ENCODE measurements around the gene CACNB2.

Gene CACNB2

GRCh38 chr10:18140149-18140956 lies at the start of gene CACNB2:
CACNB2 (plus strand) TSS chr10:18140424.
- DNase-seq = no peak

GRCh38 chr10:18094332-18094731 lies 45.9 kb upstream of the CACNB2 start:
- no peak for DNase-seq

- DNase-seq = no peak
Measured at GRCh38 chr10:18094793-18095192, 45.4 kb upstream of the CACNB2 start.

- no peak for DNase-seq
Measured at GRCh38 chr10:18097524-18097923, 42.7 kb upstream of the CACNB2 start.

- no peak for DNase-seq
Measured at GRCh38 chr10:18098201-18098600, 42.0 kb upstream of the CACNB2 start.

- no peak for DNase-seq
Measured at GRCh38 chr10:18099415-18099814, 40.8 kb upstream of the CACNB2 start.

GRCh38 chr10:18100669-18101068 lies 39.6 kb upstream of the CACNB2 start:
- DNase-seq = no peak

GRCh38 chr10:18102404-18102803 lies 37.8 kb upstream of the CACNB2 start:
- no peak for DNase-seq

GRCh38 chr10:18104223-18104872 lies 35.9 kb upstream of the CACNB2 start:
- DNase-seq = peak; percentile 7 to 16

- DNase-seq = no peak
Measured at GRCh38 chr10:18109341-18109870, 30.8 kb upstream of the CACNB2 start.

GRCh38 chr10:18113881-18114280 lies 26.3 kb upstream of the CACNB2 start:
- DNase-seq = no peak

GRCh38 chr10:18117276-18117675 lies 22.9 kb upstream of the CACNB2 start:
- no peak for DNase-seq

- DNase-seq = no peak
Measured at GRCh38 chr10:18122753-18123152, 17.5 kb upstream of the CACNB2 start.

GRCh38 chr10:18133046-18133445 lies 7.2 kb upstream of the CACNB2 start:
- no peak for DNase-seq

- no peak for DNase-seq
Measured at GRCh38 chr10:18134509-18134908, 5.7 kb upstream of the CACNB2 start.

GRCh38 chr10:18134921-18135320 lies 5.3 kb upstream of the CACNB2 start:
- no peak for DNase-seq

- no peak for DNase-seq
Measured at GRCh38 chr10:18136073-18136791, 4.0 kb upstream of the CACNB2 start.

GRCh38 chr10:18137111-18137510 lies 3.1 kb upstream of the CACNB2 start:
- DNase-seq = no peak

- DNase-seq = no peak
Measured at GRCh38 chr10:18140957-18141845, 977 bp downstream of the CACNB2 start.

- no peak for DNase-seq
Measured at GRCh38 chr10:18142151-18142550, 1.9 kb downstream of the CACNB2 start.

GRCh38 chr10:18144396-18144795 lies 4.2 kb downstream of the CACNB2 start:
- DNase-seq = no peak

- DNase-seq = no peak
Measured at GRCh38 chr10:18144928-18145327, 4.7 kb downstream of the CACNB2 start.

Measured in activated CD4-positive, alpha-beta T cell treated with anti-CD3 and anti-CD28 coated beads, Interleukin-2, amount 50 U/mL, for 4 hours (primary cell).